WTC11 (cell line): ENCODE results near the gene UFC1. TPM values are rescaled to one million over a fixed set of nuclear protein-coding genes. Genes with fewer than 3 reads are reported as not detected.

Experiments used
- ATAC-seq: fragments of 200-7000 bp; cut with Tn5 transposase; 2 replicates; pipeline ENCODE4 v1.10.0; 2021; ENCODE audit warnings: mild to moderate bottlenecking, moderate library complexity
- CTCF ChIA-PET: fragments of 300-600 bp; sonication (Branson Sonifier 250); formaldehyde crosslinking; loops from one replicate; lab custom pipeline; 2021; ENCODE audit warnings: antibody characterized with exemption; lab: Charles Lee
- POLR2A ChIA-PET: fragments of 350-600 bp; sonication (Branson Sonifier 250); formaldehyde crosslinking; loops from one replicate; lab custom pipeline; 2021; ENCODE audit warnings: antibody characterized with exemption; lab: Charles Lee
- DNase-seq: peaks from one replicate; pipeline ENCODE4 v3.0.0; 2021; ENCODE audit warnings: low spot score
- H3K27ac Mint-ChIP-seq: 2 replicates; pipeline ENCODE4 v1.8.0; 2021; ENCODE audit warnings: mixed read lengths
- H3K27me3 Mint-ChIP-seq: 2 replicates; pipeline ENCODE4 v1.8.0; 2021; ENCODE audit warnings: low read depth, mild to moderate bottlenecking, moderate library complexity, mixed read lengths
- H3K36me3 Mint-ChIP-seq: 2 replicates; pipeline ENCODE4 v1.8.0; 2021; ENCODE audit warnings: mixed read lengths
- H3K4me1 Mint-ChIP-seq: 2 replicates; pipeline ENCODE4 v1.8.0; 2022; ENCODE audit warnings: mixed read lengths
- H3K4me3 Mint-ChIP-seq: 2 replicates; pipeline ENCODE4 v1.8.0; 2021; ENCODE audit warnings: mild to moderate bottlenecking, moderate library complexity, mixed read lengths
- H3K9me3 Mint-ChIP-seq: 2 replicates; pipeline ENCODE4 v1.8.0; 2021; ENCODE audit warnings: mixed read lengths
- FOXK1 ChIP-seq: sonication (generic); formaldehyde crosslinking; IDR thresholded peaks from 2 replicates; pipeline ENCODE4 v1.8.0; 2022; ENCODE audit warnings: mild to moderate bottlenecking, moderate library complexity, missing genetic modification reagents
- FOXP1 ChIP-seq: sonication (generic); formaldehyde crosslinking; IDR thresholded peaks from 2 replicates; pipeline ENCODE4 v1.8.0; 2022; ENCODE audit warnings: missing genetic modification reagents, mild to moderate bottlenecking, moderate library complexity, borderline replicate concordance
- FOXP4 ChIP-seq: sonication (generic); formaldehyde crosslinking; IDR thresholded peaks from 2 replicates; pipeline ENCODE4 v1.8.0; 2022; ENCODE audit warnings: mild to moderate bottlenecking, missing genetic modification reagents
- HMGA2 ChIP-seq: fragments of 250-450 bp; sonication (Bioruptor Pico); IDR thresholded peaks from 2 replicates; pipeline ENCODE4 v1.4.0; 2021; ENCODE audit warnings: mild to moderate bottlenecking, moderate library complexity
- IRF2 ChIP-seq: sonication (generic); formaldehyde crosslinking; IDR thresholded peaks from 2 replicates; pipeline ENCODE4 v1.8.0; 2022; ENCODE audit warnings: low read depth, missing genetic modification reagents, borderline replicate concordance
- KAT7 ChIP-seq: sonication (generic); formaldehyde crosslinking; IDR thresholded peaks from 2 replicates; pipeline ENCODE4 v1.8.1; 2023; ENCODE audit warnings: missing genetic modification reagents, mild to moderate bottlenecking, borderline replicate concordance
- MLX ChIP-seq: sonication (generic); formaldehyde crosslinking; IDR thresholded peaks from 2 replicates; pipeline ENCODE4 v1.8.1; 2023; ENCODE audit warnings: mild to moderate bottlenecking, missing genetic modification reagents, moderate library complexity
- MXD4 ChIP-seq: fragments of 250-450 bp; sonication (Bioruptor Pico); IDR thresholded peaks from 2 replicates; pipeline ENCODE4 v1.8.0; 2021; ENCODE audit warnings: mild to moderate bottlenecking, moderate library complexity, borderline replicate concordance
- MYBL2 ChIP-seq: sonication (generic); formaldehyde crosslinking; IDR thresholded peaks from 2 replicates; pipeline ENCODE4 v1.8.1; 2023; ENCODE audit warnings: mild to moderate bottlenecking, moderate library complexity, missing genetic modification reagents
- NFATC4 ChIP-seq: fragments of 250-450 bp; sonication (Bioruptor Pico); IDR thresholded peaks from 2 replicates; pipeline ENCODE4 v1.9.0; 2021; ENCODE audit warnings: mild to moderate bottlenecking
- NFE2L1 ChIP-seq: sonication (generic); formaldehyde crosslinking; IDR thresholded peaks from 2 replicates; pipeline ENCODE4 v1.8.1; 2023; ENCODE audit warnings: missing genetic modification reagents
- NFYB ChIP-seq: sonication (generic); formaldehyde crosslinking; conservative IDR thresholded peaks from 2 replicates; pipeline ENCODE4 v1.8.0; 2022; ENCODE audit warnings: low read depth, missing genetic modification reagents
- NR2C2 ChIP-seq: sonication (generic); formaldehyde crosslinking; IDR thresholded peaks from 2 replicates; pipeline ENCODE4 v1.8.0; 2022; ENCODE audit warnings: mild to moderate bottlenecking, missing genetic modification reagents
- PREB ChIP-seq: sonication (generic); formaldehyde crosslinking; IDR thresholded peaks from 2 replicates; pipeline ENCODE4 v1.8.1; 2022; ENCODE audit warnings: mild to moderate bottlenecking, missing genetic modification reagents, moderate library complexity, borderline replicate concordance
- TCF7 ChIP-seq: sonication (generic); formaldehyde crosslinking; IDR thresholded peaks from 2 replicates; pipeline ENCODE4 v1.8.0; 2022; ENCODE audit warnings: mild to moderate bottlenecking, low read depth, missing genetic modification reagents, moderate library complexity
- ZNF121 ChIP-seq: sonication (generic); formaldehyde crosslinking; IDR thresholded peaks from 2 replicates; pipeline ENCODE4 v1.8.0; 2023; ENCODE audit warnings: missing genetic modification reagents
- ZNF232 ChIP-seq: sonication (generic); formaldehyde crosslinking; IDR thresholded peaks from 2 replicates; pipeline ENCODE4 v1.8.0; 2022; ENCODE audit warnings: mild to moderate bottlenecking, missing genetic modification reagents
- ZNF512 ChIP-seq: sonication (generic); formaldehyde crosslinking; IDR thresholded peaks from 2 replicates; pipeline ENCODE4 v1.8.1; 2022; ENCODE audit warnings: missing genetic modification reagents, borderline replicate concordance
- total RNA-seq: library from RNA; stranded (reverse); gene quantifications from 3 replicates; pipeline ENCODE4 v1.2.3, GENCODE V29; 2021

UFC1 gene
- total RNA-seq, 1 experiment from 2014 or later, result 56.2 TPM

- no peak for ATAC-seq
- ChIA-PET POLR2A (no interaction called here), CTCF (no interaction called here)
- no peak for DNase-seq
- Mint-ChIP-seq H3K36me3 (peaks cover 15% of the 10 kb centered on the region), H3K27ac (no peak overlapping the region), H3K4me3 (no peak overlapping the region), H3K4me1 (peaks cover 28% of the 10 kb centered on the region), H3K27me3 (no peaks in the 10 kb centered on the region)
- no peak for TF ChIP-seq KAT7 (CRISPR knock-in tag)
- no peak for TF ChIP-seq FOXP4 (CRISPR knock-in tag)
- TF ChIP-seq NFE2L1, result no peak
- no peak for TF ChIP-seq MXD4 (CRISPR knock-in tag)
- TF ChIP-seq HMGA2 (CRISPR knock-in tag), result no peak
- no peak for TF ChIP-seq NR2C2 (CRISPR knock-in tag)
- TF ChIP-seq ZNF512, result no peak
- TF ChIP-seq FOXP1 (CRISPR knock-in tag), result no peak
- TF ChIP-seq IRF2 (CRISPR knock-in tag), result no peak
- no peak for TF ChIP-seq NFYB (CRISPR knock-in tag)
- TF ChIP-seq, all 79 proteins: peak for 0
- H3K9me3 Mint-ChIP-seq, result no peaks in the 10 kb centered on the region
These were observed 9.0 kb downstream of the UFC1 start for GRCh38 chr1:161162806-161163205.

- H3K4me3 Mint-ChIP-seq, result no peak overlapping the region
- ChIA-PET CTCF (no interaction called here), POLR2A (no interaction called here)
- peaks cover 15% of the 10 kb centered on the region for H3K36me3 Mint-ChIP-seq
- no peaks in the 10 kb centered on the region for H3K27me3 Mint-ChIP-seq
- H3K4me1 Mint-ChIP-seq, result peaks cover 19% of the 10 kb centered on the region
- H3K9me3 Mint-ChIP-seq, result no peaks in the 10 kb centered on the region
- ATAC-seq (no peak), DNase-seq (no peak)
- H3K27ac Mint-ChIP-seq, result no peak overlapping the region
- no peak for TF ChIP-seq MYBL2 (CRISPR knock-in tag)
These were observed 10.0 kb downstream of the UFC1 start for GRCh38 chr1:161163793-161164192.

GRCh38 chr1:161164901-161165610 is 11.3 kb downstream of the UFC1 start:
- H3K36me3 Mint-ChIP-seq, result peaks cover 21% of the 10 kb centered on the region
- ATAC-seq, result no peak
- TF ChIP-seq PREB (no peak), ZNF121 (CRISPR knock-in tag) (no peak), MLX (CRISPR knock-in tag) (no peak), FOXK1 (CRISPR knock-in tag) (no peak), NFATC4 (CRISPR knock-in tag) (no peak), ZNF232 (CRISPR knock-in tag) (no peak), TCF7 (no peak)
- TF ChIP-seq, all 79 proteins: peak for 0
- ChIA-PET CTCF (interaction anchor here (0.6 to 2.8 kb wide), 22 partner anchors 7 to 275 kb away, joined by 3 to 41 read pairs (median 5); partner anchors contain the start of genes ADAMTS4, B4GALT3, DEDD and F11R), POLR2A (interaction anchor here (1.7 to 2.5 kb wide), 2 partner anchors 12 to 32 kb away, joined by 8 to 13 read pairs; partner anchors contain the start of genes DEDD and UFC1)
- Mint-ChIP-seq H3K4me1 (peaks cover 13% of the 10 kb centered on the region), H3K27me3 (no peaks in the 10 kb centered on the region), H3K27ac (no peak overlapping the region), H3K4me3 (peak overlapping the region; percentile 79), H3K9me3 (no peaks in the 10 kb centered on the region)
- no peak for DNase-seq
